IPS-15b (cell line): Measurements from ENCODE around the gene MAP1LC3B.

Experiments
- H3K27me3 ChIP-seq: one replicate; pipeline ENCODE4 v1.6.1; 2013; ENCODE audit warnings: low read length; ENCODE audit not compliant: control insufficient read depth, insufficient read depth
- H3K36me3 ChIP-seq: one replicate; pipeline ENCODE4 v1.6.1; 2013; ENCODE audit warnings: low read length; ENCODE audit not compliant: control insufficient read depth, insufficient read depth
- H3K4me1 ChIP-seq: one replicate; pipeline ENCODE4 v1.6.1; 2013; ENCODE audit warnings: mild to moderate bottlenecking, low read length; ENCODE audit not compliant: control insufficient read depth, insufficient read depth
- H3K4me3 ChIP-seq: one replicate; pipeline ENCODE4 v1.5.1; 2013; ENCODE audit warnings: low read depth, low read length
- H3K9ac ChIP-seq: one replicate; pipeline ENCODE4 v1.6.1; 2013; ENCODE audit warnings: low read depth, mild to moderate bottlenecking, low read length
- H3K9me3 ChIP-seq: one replicate; pipeline ENCODE4 v1.6.1; 2013; ENCODE audit warnings: mild to moderate bottlenecking, low read length; ENCODE audit not compliant: control insufficient read depth, insufficient read depth

MAP1LC3B gene

DNA sequence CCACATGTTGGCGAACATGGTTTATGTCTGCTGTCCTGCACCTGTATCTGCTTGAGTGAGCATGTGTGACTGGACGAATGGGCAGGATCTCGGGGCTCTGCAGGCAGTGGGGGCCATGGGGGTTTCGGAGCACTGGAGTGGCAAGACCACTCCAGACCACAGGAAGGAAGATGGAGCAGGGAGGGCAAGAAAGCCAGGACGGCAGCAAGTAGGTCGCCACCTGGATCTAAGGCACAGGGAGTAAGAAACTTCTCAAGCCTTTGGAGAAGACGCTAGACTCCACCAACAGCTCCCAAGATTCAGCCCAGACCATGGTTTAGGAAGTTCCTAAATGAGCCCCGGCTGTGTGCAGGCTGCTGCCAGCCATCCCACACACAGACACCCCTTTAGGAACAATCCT is 42.1 kb upstream of the MAP1LC3B start:
- Histone ChIP-seq H3K27me3 (no peaks in the 10 kb centered on the region), H3K4me3 (no peak overlapping the region), H3K9me3 (no peaks in the 10 kb centered on the region), H3K4me1 (no peaks in the 10 kb centered on the region), H3K36me3 (peaks cover 8% of the 10 kb centered on the region), H3K9ac (no peak overlapping the region)

DNA sequence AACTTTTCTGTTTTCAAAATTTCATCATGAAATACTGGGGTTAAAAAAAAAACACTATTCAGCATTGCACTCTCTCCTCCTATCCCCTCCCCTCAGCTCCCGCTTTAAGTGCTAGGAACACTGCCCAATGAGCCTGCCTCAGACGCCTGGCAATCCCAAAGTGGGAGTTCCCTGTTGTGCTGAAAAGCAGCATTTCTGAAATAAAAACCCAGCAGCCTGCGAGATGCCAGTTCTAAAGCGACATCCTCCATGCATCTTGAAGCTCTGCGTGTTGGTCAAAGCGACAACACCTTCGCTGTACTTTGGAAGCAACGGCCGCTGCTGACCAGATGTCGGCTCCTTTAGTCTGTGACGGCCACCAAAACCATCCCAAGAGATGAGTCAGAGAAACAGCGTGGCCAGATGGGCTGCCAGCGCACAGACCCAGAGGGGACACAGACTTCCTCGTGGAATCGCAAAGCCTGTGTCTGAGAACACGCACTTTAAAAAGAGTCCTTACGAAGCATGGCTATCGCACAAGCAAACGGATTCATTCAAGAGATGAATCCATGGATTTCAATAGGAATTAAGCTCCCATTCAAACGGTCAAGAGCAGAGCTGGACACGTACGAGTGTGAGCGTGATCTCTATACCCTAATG is 41.3 kb upstream of the MAP1LC3B start:
- no peak overlapping the region for H3K9ac ChIP-seq

DNA sequence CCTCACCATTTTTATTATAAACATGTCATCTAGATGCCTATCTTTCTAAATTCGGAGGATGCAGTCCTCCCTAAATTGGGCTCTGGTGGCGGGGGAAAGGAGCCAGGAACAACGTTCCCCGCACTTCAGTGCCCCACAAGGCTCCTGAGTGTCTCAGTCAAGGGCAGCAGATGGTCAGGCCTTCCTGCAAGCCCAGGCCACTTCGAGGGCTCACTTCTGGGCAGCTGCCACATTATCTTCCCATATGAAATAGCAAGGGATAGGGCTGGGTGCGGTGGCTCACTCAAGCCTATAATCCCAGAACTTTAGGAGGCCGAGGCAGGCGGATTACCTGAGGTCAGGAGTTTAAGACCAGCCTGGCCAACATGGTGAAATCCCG is 40.8 kb upstream of the MAP1LC3B start:
- Histone ChIP-seq H3K4me1 (no peaks in the 10 kb centered on the region), H3K27me3 (no peaks in the 10 kb centered on the region), H3K36me3 (peaks cover 10% of the 10 kb centered on the region), H3K4me3 (no peak overlapping the region), H3K9me3 (no peaks in the 10 kb centered on the region), H3K9ac (no peak overlapping the region)

More for the DNA sequence above, 41.3 kb upstream of the MAP1LC3B start:
- H3K4me1 ChIP-seq = no peaks in the 10 kb centered on the region
- H3K4me3 ChIP-seq = no peak overlapping the region
- peaks cover 8% of the 10 kb centered on the region for H3K36me3 ChIP-seq
- H3K27me3 ChIP-seq = no peaks in the 10 kb centered on the region
- H3K9me3 ChIP-seq = no peaks in the 10 kb centered on the region

DNA sequence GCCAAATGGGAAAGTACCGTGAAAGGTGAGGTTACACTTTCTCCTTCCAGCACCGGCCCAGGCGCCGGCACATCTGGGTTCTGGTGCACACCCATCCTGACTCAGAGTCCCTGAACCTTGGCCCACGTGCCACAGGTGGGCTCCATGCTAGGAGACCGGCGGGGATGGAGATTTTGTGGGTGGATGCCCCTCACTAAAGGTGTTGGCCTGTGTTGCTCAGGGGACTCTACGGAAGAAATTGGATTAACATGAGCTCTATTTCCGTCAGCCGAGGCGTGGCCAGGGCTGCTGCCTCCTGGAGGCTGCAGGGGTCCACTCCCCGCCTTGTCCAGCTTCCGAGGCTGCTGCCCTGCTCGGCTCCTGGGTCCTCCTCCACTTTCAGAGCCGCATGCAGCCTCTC is 39.3 kb upstream of the MAP1LC3B start:
- Histone ChIP-seq H3K9ac (no peak overlapping the region), H3K27me3 (no peaks in the 10 kb centered on the region), H3K36me3 (peaks cover 13% of the 10 kb centered on the region), H3K4me3 (no peak overlapping the region), H3K9me3 (no peaks in the 10 kb centered on the region), H3K4me1 (no peaks in the 10 kb centered on the region)

DNA sequence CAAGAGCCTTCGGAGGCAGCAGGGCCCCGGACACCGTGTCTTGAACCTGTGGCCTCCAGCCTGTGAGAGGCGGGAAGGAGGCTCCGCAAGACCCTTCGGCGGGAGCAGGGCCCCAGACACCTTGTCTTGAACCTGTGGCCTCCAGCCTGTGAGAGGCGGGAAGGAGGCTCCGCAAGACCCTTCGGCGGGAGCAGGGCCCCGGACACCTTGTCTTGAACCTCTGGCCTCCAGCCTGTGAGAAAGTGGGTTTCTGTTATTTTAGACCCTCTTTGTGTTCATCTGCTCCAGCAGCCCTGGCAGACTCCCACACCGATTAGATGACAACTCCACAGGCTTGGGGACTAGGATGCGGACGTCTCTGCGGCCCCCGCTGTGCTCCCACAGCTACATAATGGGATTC is 38.5 kb upstream of the MAP1LC3B start:
- no peak overlapping the region for H3K4me3 ChIP-seq
- H3K4me1 ChIP-seq = no peaks in the 10 kb centered on the region
- H3K9ac ChIP-seq = no peak overlapping the region
- peaks cover 18% of the 10 kb centered on the region for H3K36me3 ChIP-seq
- no peaks in the 10 kb centered on the region for H3K27me3 ChIP-seq
- H3K9me3 ChIP-seq = no peaks in the 10 kb centered on the region

DNA sequence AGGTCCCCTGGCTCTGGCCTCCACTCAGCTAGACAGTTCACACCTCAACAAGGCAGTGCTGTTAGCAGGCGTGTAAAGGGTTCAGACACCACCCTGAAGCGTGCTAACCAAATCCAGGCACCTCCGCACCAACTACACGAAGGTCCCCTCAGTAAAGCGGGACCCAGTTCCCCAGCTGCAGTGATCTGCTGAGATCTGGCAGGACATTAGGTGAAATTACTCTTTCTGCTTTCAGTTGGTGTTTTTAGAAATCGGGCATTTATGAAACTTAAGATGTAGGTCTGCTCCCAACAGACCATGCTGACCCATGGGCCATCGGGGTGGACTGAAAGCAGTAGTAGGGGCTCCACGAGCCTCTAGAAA is 35.7 kb upstream of the MAP1LC3B start:
- H3K9me3 ChIP-seq = no peaks in the 10 kb centered on the region
- H3K4me1 ChIP-seq = no peaks in the 10 kb centered on the region
- no peak overlapping the region for H3K9ac ChIP-seq
- no peaks in the 10 kb centered on the region for H3K27me3 ChIP-seq
- H3K4me3 ChIP-seq = no peak overlapping the region
- peaks cover 18% of the 10 kb centered on the region for H3K36me3 ChIP-seq

DNA sequence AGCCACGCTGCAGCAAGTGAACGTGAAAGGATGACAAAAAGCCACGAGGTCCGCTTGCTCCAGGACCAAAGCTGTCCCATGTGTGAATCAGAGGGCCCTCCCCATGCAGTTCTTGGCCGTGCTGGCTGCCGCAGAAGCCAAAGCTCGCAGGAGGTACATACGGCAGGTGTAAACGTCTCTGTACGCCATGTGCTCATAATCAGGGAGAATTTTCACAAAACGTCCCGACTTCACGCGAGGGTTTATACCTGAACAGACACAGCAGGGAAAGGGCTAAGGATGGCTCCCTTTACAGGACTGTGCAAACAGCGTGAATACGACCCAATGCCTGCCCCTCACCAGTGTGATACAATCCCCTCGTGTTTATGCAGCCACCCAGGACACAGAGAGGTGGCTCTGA is 33.9 kb upstream of the MAP1LC3B start:
- no peak overlapping the region for H3K9ac ChIP-seq
- no peaks in the 10 kb centered on the region for H3K27me3 ChIP-seq
- H3K36me3 ChIP-seq = peaks cover 13% of the 10 kb centered on the region
- no peaks in the 10 kb centered on the region for H3K4me1 ChIP-seq
- H3K9me3 ChIP-seq = no peaks in the 10 kb centered on the region
- H3K4me3 ChIP-seq = no peak overlapping the region

DNA sequence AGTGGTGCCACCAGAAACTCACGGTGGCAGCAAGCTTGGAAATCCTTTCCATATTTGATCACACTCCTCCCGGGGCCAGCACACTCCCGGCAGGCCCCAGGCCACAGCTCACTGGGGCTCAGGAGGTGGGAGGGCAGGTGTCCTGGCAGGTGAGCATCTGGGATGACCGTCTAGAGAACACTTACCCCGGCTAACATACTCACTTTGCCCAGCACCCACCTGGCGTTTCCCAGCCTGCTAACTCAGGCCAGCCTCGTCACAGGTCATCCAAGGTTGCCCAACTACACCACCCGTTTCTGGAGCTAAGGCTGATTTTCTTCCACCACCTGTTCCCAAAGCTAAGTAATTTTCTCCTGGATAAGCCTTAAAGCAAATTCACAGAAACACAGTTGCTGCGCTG is 33.4 kb upstream of the MAP1LC3B start:
- H3K9me3 ChIP-seq = no peaks in the 10 kb centered on the region
- no peak overlapping the region for H3K9ac ChIP-seq
- H3K4me1 ChIP-seq = no peaks in the 10 kb centered on the region
- peaks cover 10% of the 10 kb centered on the region for H3K36me3 ChIP-seq
- H3K27me3 ChIP-seq = no peaks in the 10 kb centered on the region
- H3K4me3 ChIP-seq = no peak overlapping the region

DNA sequence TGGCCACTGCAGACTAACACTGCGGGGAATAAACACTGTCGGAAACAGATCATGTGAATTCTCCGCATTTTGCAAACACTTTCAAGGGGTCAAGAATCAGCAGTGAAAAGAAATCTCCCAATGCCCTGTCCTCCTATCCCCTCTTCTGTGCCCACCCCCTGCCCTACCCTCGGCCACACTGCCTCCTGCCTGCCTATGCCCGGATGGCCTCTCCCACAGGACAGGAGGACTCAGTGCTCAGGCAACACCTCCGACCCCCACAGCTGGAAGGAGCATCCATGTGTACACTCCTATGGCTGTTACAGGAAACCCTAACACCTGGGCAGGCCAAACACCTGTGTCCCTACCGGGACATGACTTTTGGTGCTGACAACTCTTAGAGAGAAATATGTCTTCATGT is 33.0 kb upstream of the MAP1LC3B start:
- no peaks in the 10 kb centered on the region for H3K4me1 ChIP-seq
- H3K4me3 ChIP-seq = no peak overlapping the region
- peaks cover 10% of the 10 kb centered on the region for H3K36me3 ChIP-seq
- H3K9me3 ChIP-seq = no peaks in the 10 kb centered on the region
- H3K27me3 ChIP-seq = no peaks in the 10 kb centered on the region
- no peak overlapping the region for H3K9ac ChIP-seq

DNA sequence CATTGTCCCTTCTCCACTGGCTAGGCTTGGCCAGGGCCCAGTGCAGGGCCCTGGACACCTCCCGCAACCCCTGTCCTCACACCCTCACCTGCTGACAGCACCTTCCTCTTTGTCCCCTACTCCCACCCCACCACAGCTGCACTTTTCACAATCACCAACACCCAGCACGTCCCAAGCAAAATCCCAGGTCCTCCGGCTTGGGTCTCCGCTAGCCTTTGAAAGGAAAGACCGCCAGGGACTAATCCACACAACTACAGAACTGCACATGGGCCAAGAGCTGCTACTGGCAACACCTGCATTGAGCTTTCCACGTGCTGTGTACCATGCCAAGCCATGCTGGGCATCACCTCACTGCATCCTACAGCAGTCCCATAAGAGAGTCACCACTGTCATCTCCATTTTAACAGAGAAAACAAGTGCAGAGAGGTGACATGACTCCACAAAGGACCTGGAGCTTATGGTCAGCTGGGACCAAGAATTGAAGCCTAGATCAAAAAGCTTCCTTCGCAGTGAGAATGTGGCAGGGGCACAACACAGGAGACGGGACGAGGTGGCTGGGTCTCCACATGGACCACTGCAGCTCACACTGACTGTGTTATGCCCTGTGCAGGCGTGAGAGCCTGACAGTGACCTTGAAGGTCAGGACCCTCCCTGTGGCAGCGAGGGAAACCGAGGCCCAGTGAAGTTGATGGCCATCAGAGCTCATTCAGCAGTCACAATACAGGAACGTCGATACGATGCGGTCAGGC is 31.1 kb upstream of the MAP1LC3B start:
- Histone ChIP-seq H3K36me3 (peaks cover 10% of the 10 kb centered on the region), H3K9me3 (no peaks in the 10 kb centered on the region), H3K4me1 (no peaks in the 10 kb centered on the region), H3K27me3 (no peaks in the 10 kb centered on the region), H3K4me3 (no peak overlapping the region), H3K9ac (no peak overlapping the region)

DNA sequence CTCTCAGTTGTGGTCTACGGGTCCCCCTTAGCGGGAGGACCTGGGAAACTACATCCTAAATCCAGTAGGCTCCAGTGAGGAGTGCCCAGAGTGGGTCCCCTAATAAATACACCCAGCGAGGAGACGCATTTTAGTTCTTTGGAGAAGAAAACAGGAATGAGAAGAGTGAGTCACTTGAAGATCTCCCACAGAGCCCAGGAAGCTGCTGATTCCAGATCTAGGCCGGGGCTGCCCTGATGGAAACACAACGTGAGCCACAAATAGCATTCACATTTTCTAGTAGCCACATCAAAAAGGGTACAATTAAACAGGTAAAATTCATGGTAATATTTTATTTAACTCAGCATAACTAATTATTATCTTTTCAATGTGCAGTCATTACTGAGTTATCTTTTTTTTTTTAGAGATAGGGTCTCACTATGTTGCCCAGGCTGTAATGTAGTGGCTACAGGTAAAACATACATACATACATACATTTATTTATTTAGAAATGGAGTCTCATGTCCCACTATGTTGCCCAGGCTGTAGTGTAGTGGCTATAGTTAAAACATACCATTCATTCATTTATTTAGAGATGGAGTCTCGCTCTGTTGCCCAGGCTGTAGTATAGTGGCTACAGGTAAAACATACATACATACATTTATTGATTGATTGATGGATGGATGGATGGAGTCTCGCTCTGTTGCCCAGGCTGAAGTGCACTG is 30.1 kb upstream of the MAP1LC3B start:
- peaks cover 5% of the 10 kb centered on the region for H3K36me3 ChIP-seq
- H3K4me3 ChIP-seq = no peak overlapping the region
- no peaks in the 10 kb centered on the region for H3K27me3 ChIP-seq
- no peaks in the 10 kb centered on the region for H3K9me3 ChIP-seq
- H3K9ac ChIP-seq = no peak overlapping the region
- no peaks in the 10 kb centered on the region for H3K4me1 ChIP-seq
